ENCODE measurements around the gene SCAMP4.

DNA sequence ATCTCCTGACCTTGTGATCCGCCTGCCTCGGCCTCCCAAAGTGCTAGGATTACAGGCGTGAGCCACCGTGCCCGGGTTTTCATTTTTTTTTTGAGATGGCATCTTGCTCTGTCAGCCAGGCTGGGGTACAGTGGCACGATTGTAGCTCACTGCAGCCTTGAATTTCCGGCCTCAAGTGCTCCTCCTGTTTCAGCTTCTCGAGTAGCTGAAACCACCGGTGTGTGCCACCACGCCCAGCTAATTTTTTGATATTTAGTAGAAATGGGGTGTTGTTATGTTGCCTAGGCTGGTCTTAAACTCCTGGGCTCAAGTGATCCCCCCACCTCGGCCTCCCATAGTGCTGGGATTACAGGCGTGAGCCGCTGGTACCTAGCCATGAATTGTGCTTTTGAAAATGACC is 5.9 kb downstream of the SCAMP4 start:
- TF ChIP-seq SIN3A (IDR thresholded peaks at IDR 0.05; ENCODE audit: borderline replicate concordance, insufficient read depth, low read length) (no peak), POLR2AphosphoS5 (IDR thresholded peaks at IDR 0.05; ENCODE audit: low read depth, low read length) (no peak), REST (IDR thresholded peaks at IDR 0.05; ENCODE audit: insufficient read depth in 1 of 2, low read depth in 2 of 2, low read length in 2 of 2) (no peak)
